CD4-positive, CD25-positive, alpha-beta regulatory T cell (primary cell): ENCODE results near the gene PAQR4. TPM values are rescaled to one million over a fixed set of nuclear protein-coding genes. Genes with fewer than 3 reads are reported as not detected.

ENCODE experiments used
- ATAC-seq, 2 donors: fragments of 150-1000 bp; cut with Tn5 transposase; one replicate each; pipeline ENCODE4 v1.10.0; 2021; ENCODE audit warnings: low read depth in 2 of 2, moderate number of reproducible peaks in 2 of 2, moderate library complexity in 1 of 2
- DNase-seq, 3 donors: peaks; one replicate each; pipeline versions ENCODE4 v3.0.0 to v3.0.0-alpha.2; 2012 to 2022; ENCODE audit warnings: mixed read lengths in 1 of 3
- H3K27ac ChIP-seq: one replicate; pipeline ENCODE4 v1.7.0; 2013; ENCODE audit warnings: mild to moderate bottlenecking, low read length; ENCODE audit not compliant: insufficient read depth, poor library complexity, severe bottlenecking
- H3K27me3 ChIP-seq: one replicate; pipeline ENCODE4 v1.7.0; 2013; ENCODE audit warnings: low read length; ENCODE audit not compliant: control insufficient read depth, insufficient read depth
- H3K36me3 ChIP-seq: one replicate; pipeline ENCODE4 v1.7.0; 2013; ENCODE audit warnings: mild to moderate bottlenecking, low read length, moderate library complexity; ENCODE audit not compliant: control insufficient read depth, insufficient read depth
- H3K4me1 ChIP-seq: 2 replicates; pipeline ENCODE4 v1.7.0; 2013; ENCODE audit warnings: mild to moderate bottlenecking, low read length; ENCODE audit not compliant: insufficient read depth, control insufficient read depth, poor library complexity, severe bottlenecking
- H3K4me3 ChIP-seq: one replicate; pipeline ENCODE4 v1.7.0; 2013; ENCODE audit warnings: low read depth, mild to moderate bottlenecking, low read length, moderate library complexity
- H3K9me3 ChIP-seq, 2 experiments: 1 replicate in 1 of 2; 2 replicates in 1 of 2; pipeline ENCODE4 v1.7.0; 2013; ENCODE audit warnings: low read length in 2 of 2, mild to moderate bottlenecking in 1 of 2, moderate library complexity in 1 of 2; ENCODE audit not compliant: control insufficient read depth in 2 of 2
- H3K27ac Mint-ChIP-seq, 3 donors: one replicate each; pipeline ENCODE4 v1.8.0; 2020 to 2022; ENCODE audit warnings: mild to moderate bottlenecking in 3 of 3, mixed read lengths in 3 of 3, moderate library complexity in 2 of 3
- H3K27me3 Mint-ChIP-seq: one replicate; pipeline ENCODE4 v1.8.0; 2022; ENCODE audit warnings: mild to moderate bottlenecking, mixed read lengths
- H3K36me3 Mint-ChIP-seq: one replicate; pipeline ENCODE4 v1.8.0; 2020; ENCODE audit warnings: mixed read lengths
- H3K4me1 Mint-ChIP-seq, 4 donors: one replicate each; pipeline ENCODE4 v1.8.0; 2020 to 2022; ENCODE audit warnings: mixed read lengths in 4 of 4, mild to moderate bottlenecking in 1 of 4
- H3K4me3 Mint-ChIP-seq, 4 donors: one replicate each; pipeline ENCODE4 v1.8.0; 2020 to 2022; ENCODE audit warnings: mild to moderate bottlenecking in 4 of 4, mixed read lengths in 4 of 4, moderate library complexity in 3 of 4
- H3K9me3 Mint-ChIP-seq, 7 donors: one replicate each; pipeline ENCODE4 v1.8.0; 2020 to 2022; ENCODE audit warnings: mixed read lengths in 7 of 7, mild to moderate bottlenecking in 3 of 7, moderate library complexity in 2 of 7
- polyA plus RNA-seq, 4 donors: library from polyadenylated mRNA; unstranded; fragments of 300-500 nt; fragmentation: Illumina TruSeq; gene quantifications; one replicate each; pipeline ENCODE4 v1.2.3, GENCODE V29; 2021
- total RNA-seq: library from RNA; stranded (reverse); gene quantifications from one replicate; pipeline ENCODE4 v1.2.3, GENCODE V29; 2022

Gene PAQR4
- total and polyA plus RNA-seq, 5 donors from 2014 or later: 2.2 to 8.0 (median 5.6) TPM

DNA sequence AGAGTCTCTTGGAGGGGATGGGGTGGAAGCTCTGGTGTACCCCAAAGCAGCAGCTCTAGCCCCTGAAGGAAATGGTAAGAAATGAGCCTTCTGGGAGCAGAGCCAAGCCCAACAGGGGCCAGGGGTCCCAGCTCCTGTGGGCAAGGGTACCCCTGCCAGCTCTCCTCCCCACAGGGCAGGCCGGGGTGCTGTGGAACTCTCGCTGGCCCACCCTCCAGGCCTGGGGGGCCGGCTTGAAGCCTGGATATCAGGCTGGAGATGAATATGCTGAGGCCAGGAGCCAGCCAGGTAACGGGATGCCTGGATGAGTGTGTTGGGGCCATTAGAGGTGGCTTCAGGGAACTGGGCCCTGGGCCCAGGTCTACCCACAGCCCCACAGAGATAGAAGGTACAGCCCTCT, 31.4 kb downstream of the PAQR4 start:
- Mint-ChIP-seq H3K9me3 (no peaks in the 10 kb centered on the region), H3K4me1 (peaks cover 3 to 9% (median 6%) of the 10 kb centered on the region in 4 donors), H3K27ac (no peak overlapping the region), H3K4me3 (peak overlapping the region in 1 of 4 donors; percentile 15), H3K36me3 (no peaks in the 10 kb centered on the region), H3K27me3 (peaks cover 13% of the 10 kb centered on the region)
- H3K4me1 ChIP-seq: peaks cover 9% of the 10 kb centered on the region
- H3K36me3 ChIP-seq: no peaks in the 10 kb centered on the region
- ATAC-seq: no peak
- no peaks in the 10 kb centered on the region for H3K27me3 ChIP-seq
- no peaks in the 10 kb centered on the region for H3K9me3 ChIP-seq
- no peak overlapping the region for H3K27ac ChIP-seq
- DNase-seq: no peak
- no peak overlapping the region for H3K4me3 ChIP-seq

DNA sequence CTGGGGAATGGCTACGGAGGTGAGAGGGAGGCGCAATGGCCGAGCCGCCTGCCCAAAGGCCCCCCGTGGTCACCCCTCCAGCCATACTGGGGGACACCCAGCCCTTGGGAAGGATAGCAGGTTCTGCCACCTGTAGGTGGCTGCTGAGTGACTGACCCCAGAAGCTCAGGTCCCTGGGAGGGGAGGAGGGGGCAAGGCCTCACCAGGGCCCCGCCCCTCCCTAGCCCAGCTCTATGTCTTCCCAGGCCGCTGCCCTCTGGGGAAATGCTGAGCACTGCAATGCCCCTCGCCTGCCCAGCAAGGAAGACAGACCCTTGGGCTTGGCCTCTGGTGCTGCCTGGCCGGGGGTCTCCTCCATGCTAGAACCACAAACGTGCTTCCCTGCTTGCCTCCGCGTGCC, 32.2 kb downstream of the PAQR4 start:
- Histone ChIP-seq H3K9me3 (no peaks in the 10 kb centered on the region), H3K4me3 (no peak overlapping the region), H3K36me3 (no peaks in the 10 kb centered on the region), H3K27ac (no peak overlapping the region), H3K4me1 (peaks cover 9% of the 10 kb centered on the region), H3K27me3 (no peaks in the 10 kb centered on the region)
- Mint-ChIP-seq H3K4me1 (peaks cover 3 to 9% (median 7%) of the 10 kb centered on the region in 4 donors), H3K36me3 (no peaks in the 10 kb centered on the region), H3K9me3 (no peaks in the 10 kb centered on the region), H3K27ac (no peak overlapping the region), H3K4me3 (peak overlapping the region in 1 of 4 donors; percentile 67), H3K27me3 (peaks cover 13% of the 10 kb centered on the region)
- no peak for ATAC-seq
- no peak for DNase-seq

DNA sequence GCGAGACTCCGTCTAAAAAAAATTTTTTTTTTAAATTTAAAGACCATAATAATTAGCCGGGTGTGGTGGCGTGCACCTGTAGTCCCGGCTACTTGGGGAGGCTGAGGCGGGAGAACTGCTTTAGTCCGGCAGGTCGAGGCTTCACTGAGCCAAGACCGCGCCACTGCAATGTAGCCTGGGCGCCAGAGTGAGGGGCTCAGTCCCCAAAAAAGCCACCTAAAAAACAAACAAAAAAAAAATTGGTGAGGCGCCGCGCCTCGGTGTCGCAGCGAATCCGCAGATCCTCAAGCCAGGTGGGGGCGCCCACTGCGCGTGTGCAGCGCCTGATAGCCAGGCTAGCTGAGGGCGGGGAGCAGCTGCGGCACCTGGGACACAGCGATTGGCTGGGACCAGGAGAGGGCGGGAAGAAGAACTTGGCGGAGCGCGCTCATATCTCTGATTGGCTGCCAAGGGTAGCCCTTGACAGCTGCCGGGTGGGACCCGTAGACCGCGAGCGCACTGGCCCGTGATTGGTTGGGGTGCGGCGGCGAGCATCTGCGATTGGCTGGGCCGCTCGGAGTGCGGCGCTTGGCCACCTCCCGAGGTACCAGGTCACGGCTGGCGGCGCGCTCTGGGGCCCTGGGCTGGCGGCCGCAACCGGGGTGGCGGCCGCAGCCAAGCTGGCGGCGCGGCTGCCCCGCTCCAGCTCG, 34.6 kb downstream of the PAQR4 start:
- Histone ChIP-seq H3K27ac (no peak overlapping the region), H3K4me1 (peaks cover 30% of the 10 kb centered on the region), H3K27me3 (no peaks in the 10 kb centered on the region), H3K9me3 (no peaks in the 10 kb centered on the region), H3K36me3 (no peaks in the 10 kb centered on the region), H3K4me3 (no peak overlapping the region)
- Mint-ChIP-seq H3K27ac (no peak overlapping the region), H3K9me3 (no peaks in the 10 kb centered on the region), H3K4me1 (peaks cover 8 to 30% (median 17%) of the 10 kb centered on the region in 4 donors), H3K4me3 (peak overlapping the region; percentile 68 to 90 (median 84)), H3K27me3 (peaks cover 27% of the 10 kb centered on the region), H3K36me3 (no peaks in the 10 kb centered on the region)
- DNase-seq: peak; percentile 94 to 100 (median 97)
- ATAC-seq: peak; percentile 99

DNA sequence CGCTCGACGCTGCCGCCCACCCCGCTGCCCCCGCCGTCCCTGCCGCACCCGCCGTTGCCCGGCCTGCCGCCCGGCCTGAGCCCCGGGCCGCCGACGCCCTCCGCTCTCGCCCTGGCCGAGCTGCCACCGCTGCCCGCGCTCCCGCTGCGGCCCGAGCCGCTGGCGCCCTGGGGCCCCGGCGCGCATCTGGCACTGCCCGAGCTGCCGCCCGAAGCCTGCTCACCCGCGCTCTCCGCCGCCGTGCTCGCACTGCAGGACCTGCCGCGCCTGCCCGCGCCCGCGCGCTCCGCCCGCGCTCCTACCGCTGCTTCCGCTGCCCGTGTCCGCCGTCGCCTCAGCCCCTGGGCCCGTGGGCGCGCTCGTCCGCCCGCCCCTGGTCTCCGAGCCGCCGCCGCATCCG, 35.2 kb downstream of the PAQR4 start:
- no peaks in the 10 kb centered on the region for H3K9me3 ChIP-seq
- no peak overlapping the region for H3K27ac ChIP-seq
- DNase-seq: no peak
- no peak overlapping the region for H3K27ac Mint-ChIP-seq
- ATAC-seq: no peak
- H3K9me3 Mint-ChIP-seq: no peaks in the 10 kb centered on the region
- no peaks in the 10 kb centered on the region for H3K27me3 ChIP-seq
- peaks cover 33% of the 10 kb centered on the region for H3K4me1 ChIP-seq
- H3K36me3 ChIP-seq: no peaks in the 10 kb centered on the region
- peaks cover 27% of the 10 kb centered on the region for H3K27me3 Mint-ChIP-seq
- peaks cover 9 to 33% (median 17%) of the 10 kb centered on the region in 4 donors for H3K4me1 Mint-ChIP-seq
- no peak overlapping the region for H3K4me3 ChIP-seq
- H3K4me3 Mint-ChIP-seq: no peak overlapping the region
- no peaks in the 10 kb centered on the region for H3K36me3 Mint-ChIP-seq

DNA sequence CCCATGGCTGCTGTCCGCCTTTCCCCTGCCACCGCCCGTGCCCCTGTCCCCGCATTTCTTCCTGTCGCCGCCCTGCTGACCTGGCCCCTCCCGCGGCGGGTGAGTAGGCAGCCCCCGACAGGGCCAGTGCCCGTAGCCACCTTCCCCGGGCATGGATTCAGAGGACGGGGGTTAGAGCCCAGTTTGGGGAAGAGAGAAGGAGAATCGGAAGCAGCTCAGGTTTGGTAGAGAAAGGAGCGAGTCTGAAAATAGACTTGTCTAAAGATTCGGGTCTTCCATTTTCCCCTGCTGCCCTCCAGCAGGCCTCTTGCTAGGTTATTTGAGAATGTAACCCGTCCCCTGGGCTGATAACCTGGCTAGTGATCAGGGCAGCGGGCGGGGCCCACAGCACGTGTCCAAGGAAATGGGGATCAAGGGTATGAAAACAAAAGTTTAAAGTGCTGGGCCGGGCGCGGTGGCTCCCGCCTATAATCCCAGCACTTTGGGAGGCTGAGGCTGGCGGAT, 35.7 kb downstream of the PAQR4 start:
- ATAC-seq: no peak
- Mint-ChIP-seq H3K9me3 (no peaks in the 10 kb centered on the region), H3K4me3 (peak overlapping the region; percentile 19 to 84 (median 77)), H3K27ac (peak overlapping the region in 1 of 3 donors; percentile 38), H3K27me3 (peaks cover 24% of the 10 kb centered on the region), H3K4me1 (peaks cover 9 to 33% (median 17%) of the 10 kb centered on the region in 4 donors), H3K36me3 (no peaks in the 10 kb centered on the region)
- Histone ChIP-seq H3K9me3 (no peaks in the 10 kb centered on the region), H3K27me3 (no peaks in the 10 kb centered on the region), H3K27ac (no peak overlapping the region), H3K36me3 (no peaks in the 10 kb centered on the region), H3K4me3 (no peak overlapping the region), H3K4me1 (peaks cover 33% of the 10 kb centered on the region)
- no peak for DNase-seq

DNA sequence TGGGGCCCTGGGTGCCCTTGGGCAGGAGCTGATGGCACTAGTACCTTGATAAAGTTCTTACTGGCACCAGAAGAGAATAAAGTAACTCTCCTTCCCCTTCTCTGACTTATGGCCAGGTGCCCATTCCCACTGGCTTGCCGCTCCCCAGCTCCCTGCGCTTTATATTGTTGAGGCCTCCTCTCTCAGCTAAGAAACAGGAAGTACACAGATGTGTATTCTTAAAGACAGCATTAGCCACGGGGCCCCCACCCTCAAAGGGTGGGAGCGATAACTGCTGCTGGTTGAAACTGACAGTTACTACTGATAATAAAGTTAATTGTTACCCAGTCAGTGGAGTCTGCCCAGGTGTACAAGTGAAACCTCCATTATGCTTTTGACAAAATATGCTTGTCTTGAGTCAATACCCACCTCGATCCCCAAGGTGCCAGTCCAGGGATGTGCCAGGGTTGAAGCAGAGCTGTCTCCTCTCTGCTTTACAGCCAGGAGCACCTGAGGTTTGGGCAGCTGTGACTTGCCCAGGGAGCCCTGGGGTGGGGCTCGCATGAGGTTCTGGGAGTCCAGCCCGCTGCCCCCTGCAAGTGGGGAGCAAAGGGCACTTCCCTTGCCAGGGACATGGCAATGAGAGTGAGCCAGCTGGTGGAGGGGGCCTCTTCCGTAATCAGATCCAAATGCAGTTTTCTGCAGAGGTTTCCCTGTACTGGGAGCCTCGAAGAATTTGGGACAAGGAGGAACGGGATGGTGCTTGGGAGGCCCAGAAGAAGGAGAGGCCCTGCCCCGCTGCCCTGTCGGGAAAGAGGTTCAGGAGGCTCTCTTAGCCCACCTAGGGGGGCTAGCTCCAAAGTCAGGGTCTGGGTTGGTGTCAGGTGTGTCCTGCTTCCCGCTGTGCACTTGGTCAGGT, 38.2 kb downstream of the PAQR4 start:
- peak in 1 of 3 donors; percentile 56 for DNase-seq
- no peaks in the 10 kb centered on the region for H3K36me3 ChIP-seq
- peaks cover 33% of the 10 kb centered on the region for H3K4me1 ChIP-seq
- no peak overlapping the region for H3K27ac ChIP-seq
- H3K4me3 Mint-ChIP-seq: peak overlapping the region; percentile 38 to 81 (median 71)
- H3K36me3 Mint-ChIP-seq: no peaks in the 10 kb centered on the region
- no peaks in the 10 kb centered on the region for H3K27me3 ChIP-seq
- H3K27me3 Mint-ChIP-seq: peaks cover 25% of the 10 kb centered on the region
- no peak overlapping the region for H3K4me3 ChIP-seq
- H3K27ac Mint-ChIP-seq: peak overlapping the region in 2 of 3 donors; percentile 42 to 54
- H3K9me3 Mint-ChIP-seq: no peaks in the 10 kb centered on the region
- peaks cover 9 to 33% (median 17%) of the 10 kb centered on the region in 4 donors for H3K4me1 Mint-ChIP-seq
- no peak for ATAC-seq
- no peaks in the 10 kb centered on the region for H3K9me3 ChIP-seq

DNA sequence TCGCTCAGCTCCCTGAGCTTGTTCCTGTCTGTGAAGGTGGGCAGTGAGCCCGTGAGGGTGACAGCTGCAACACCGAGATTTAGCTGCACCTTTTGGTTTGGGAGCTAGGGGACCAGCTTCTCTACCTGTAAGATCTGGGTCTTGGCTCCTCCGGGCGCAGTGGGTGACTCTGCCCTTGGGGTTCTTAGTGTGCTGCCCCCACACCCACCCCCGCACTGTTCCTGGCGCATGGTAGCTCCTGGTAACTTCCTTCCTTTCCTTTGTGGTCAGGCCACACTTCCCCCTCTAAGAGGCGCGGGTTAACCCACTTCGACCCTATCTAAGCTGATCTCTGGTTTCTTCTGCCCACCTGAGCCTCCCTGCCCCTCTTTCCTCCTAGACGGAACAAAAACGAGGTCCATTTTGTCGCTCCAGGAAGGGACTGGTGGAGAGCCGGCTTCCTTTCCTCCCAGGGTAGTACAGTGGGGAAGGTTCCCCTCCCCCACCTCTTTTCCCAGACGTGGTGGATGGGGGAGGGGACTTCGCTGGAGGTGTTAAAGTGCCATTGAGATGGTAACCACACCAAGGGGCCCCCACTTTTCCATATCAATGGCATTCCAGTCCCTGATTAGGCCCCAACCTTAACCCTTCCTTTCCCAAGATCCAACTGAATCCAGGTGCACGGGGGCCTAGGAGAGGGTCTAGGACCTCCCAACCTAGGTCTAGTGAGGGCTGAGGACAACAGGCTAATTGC, 39.0 kb downstream of the PAQR4 start:
- Histone ChIP-seq H3K27me3 (no peaks in the 10 kb centered on the region), H3K4me3 (no peak overlapping the region), H3K27ac (no peak overlapping the region), H3K36me3 (no peaks in the 10 kb centered on the region), H3K4me1 (peaks cover 33% of the 10 kb centered on the region), H3K9me3 (no peaks in the 10 kb centered on the region)
- H3K27ac Mint-ChIP-seq: peak overlapping the region in 2 of 3 donors; percentile 10 to 42
- peaks cover 26% of the 10 kb centered on the region for H3K27me3 Mint-ChIP-seq
- H3K4me1 Mint-ChIP-seq: peaks cover 5 to 33% (median 17%) of the 10 kb centered on the region in 4 donors
- ATAC-seq (no peak), DNase-seq (peak in 1 of 3 donors; percentile 28)
- H3K9me3 Mint-ChIP-seq: no peaks in the 10 kb centered on the region
- no peaks in the 10 kb centered on the region for H3K36me3 Mint-ChIP-seq
- H3K4me3 Mint-ChIP-seq: peak overlapping the region; percentile 68 to 81 (median 76)
